HepG2 (cell line): ENCODE results near the gene PLEKHG5. TPM values are rescaled to one million over a fixed set of nuclear protein-coding genes. Genes with fewer than 3 reads are reported as not detected.

ENCODE experiments used
- CREB1 ChIP-seq, 2 experiments: fragments of 450-650 bp in 1 of 2; IDR thresholded peaks; 2 replicates each; pipeline ENCODE4 v1.6.1; 2016 to 2017; ENCODE audit warnings: control low read depth in 1 of 2, mild to moderate bottlenecking in 1 of 2, missing compliant biosample characterization in 1 of 2, missing genetic modification characterization in 1 of 2
- GPN1 ChIP-seq: sonication (generic); formaldehyde crosslinking; IDR thresholded peaks from 2 replicates; pipeline ENCODE4 v1.5.1; 2020; ENCODE audit warnings: missing genetic modification reagents, borderline replicate concordance
- KDM2A ChIP-seq: sonication (generic); formaldehyde crosslinking; IDR thresholded peaks from 2 replicates; pipeline ENCODE4 v1.4.0; 2020; ENCODE audit warnings: low read depth, missing genetic modification reagents, borderline replicate concordance
- RFX3 ChIP-seq: IDR thresholded peaks from 2 replicates; pipeline ENCODE4 v1.6.1; 2016; ENCODE audit warnings: missing biosample characterization, missing genetic modification reagents
- SCMH1 ChIP-seq: sonication (generic); formaldehyde crosslinking; IDR thresholded peaks from 2 replicates; pipeline ENCODE4 v1.9.0; 2021; ENCODE audit warnings: missing genetic modification reagents, mild to moderate bottlenecking, borderline replicate concordance
- ZFYVE20 ChIP-seq: sonication (generic); formaldehyde crosslinking; IDR thresholded peaks from 2 replicates; pipeline ENCODE4 v1.8.0; 2023; ENCODE audit warnings: low read depth, mild to moderate bottlenecking, moderate library complexity, missing genetic modification reagents, borderline replicate concordance
- ZNF788 ChIP-seq: sonication (generic); formaldehyde crosslinking; IDR thresholded peaks from 2 replicates; pipeline ENCODE4 v1.5.0; 2020; ENCODE audit warnings: mild to moderate bottlenecking, missing genetic modification reagents, borderline replicate concordance
- ZNF816 ChIP-seq: sonication (generic); formaldehyde crosslinking; IDR thresholded peaks from 2 replicates; pipeline ENCODE4 v1.8.0; 2022; ENCODE audit warnings: missing genetic modification reagents, mild to moderate bottlenecking, borderline replicate concordance
- polyA plus RNA-seq, 8 experiments: library from polyadenylated mRNA; depleted of rRNA in 3 of 8; stranded (reverse) in 7 of 8; unstranded in 1 of 8; fragments of >200 nt; fragmentation: Illumina TruSeq in 4 of 8; extraction: Trizol in 4 of 8; gene quantifications; 2 replicates each; pipeline versions ENCODE4 v1.2.1 to v1.2.3, GENCODE V29; 2011 to 2016; ENCODE audit warnings: low read depth in 4 of 8, missing spikeins in 1 of 8, mixed read lengths in 1 of 8; ENCODE audit not compliant: insufficient read depth in 1 of 8
- total RNA-seq, 5 experiments: library from RNA; depleted of rRNA; stranded (reverse); fragments of >200 nt; fragmentation: Illumina TruSeq; extraction: Trizol; gene quantifications; 2 replicates each; pipeline ENCODE4 v1.2.3, GENCODE V29; 2016; ENCODE audit warnings: low read depth in 1 of 5
- TF ChIP-seq, protein P1 (sequence below): sonication (generic); formaldehyde crosslinking; IDR thresholded peaks from 2 replicates; pipeline ENCODE4 v1.4.0; 2020; ENCODE audit warnings: mild to moderate bottlenecking, missing genetic modification reagents
- TF ChIP-seq, protein P2 (sequence below): sonication (generic); formaldehyde crosslinking; IDR thresholded peaks from 2 replicates; pipeline ENCODE4 v1.4.0; 2020; ENCODE audit warnings: missing genetic modification reagents, mild to moderate bottlenecking, borderline replicate concordance
- TF ChIP-seq, protein P3 (sequence below): sonication (generic); formaldehyde crosslinking; IDR thresholded peaks from 2 replicates; pipeline ENCODE4 v1.4.0; 2020; ENCODE audit warnings: missing genetic modification reagents, borderline replicate concordance
- TF ChIP-seq, protein P4 (sequence below): conservative IDR thresholded peaks from 2 replicates; pipeline ENCODE4 v1.6.1; 2018; ENCODE audit warnings: missing genetic modification reagents
- TF ChIP-seq, protein P5 (sequence below): sonication (generic); formaldehyde crosslinking; IDR thresholded peaks from 2 replicates; pipeline ENCODE4 v1.4.0; 2020; ENCODE audit warnings: missing genetic modification reagents, low read depth, mild to moderate bottlenecking, borderline replicate concordance
- TF ChIP-seq, protein P6 (sequence below): sonication (generic); formaldehyde crosslinking; IDR thresholded peaks from 2 replicates; pipeline ENCODE4 v1.5.1; 2020; ENCODE audit warnings: mild to moderate bottlenecking, missing genetic modification reagents

The PLEKHG5 gene
- total and polyA plus RNA-seq, 2 of the 13 experiments (the other 11 are each of a cell fraction or from before 2014, with no cell fraction given), result 1.9 to 3.5 TPM

DNA sequence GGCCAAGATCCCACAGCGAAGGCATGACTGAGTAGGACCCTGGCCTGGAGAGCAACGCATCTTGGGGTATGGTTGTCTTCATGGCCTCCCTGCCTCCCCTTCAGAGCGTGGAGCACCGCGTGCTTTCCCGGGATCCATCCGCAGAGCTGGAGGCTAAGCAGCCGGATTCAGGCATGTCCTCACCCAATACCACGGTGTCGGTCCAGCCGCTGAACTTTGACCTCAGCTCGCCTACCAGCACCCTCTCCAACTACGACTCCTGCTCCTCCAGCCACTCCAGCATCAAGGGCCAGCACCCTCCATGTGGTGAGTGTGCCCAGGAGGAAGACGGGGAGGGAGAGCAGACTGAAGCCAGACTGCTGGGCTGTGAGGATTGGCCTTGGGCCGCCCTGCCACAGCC is 47.1 kb downstream of the PLEKHG5 start (continued):
- TF ChIP-seq SCMH1 (no peak), CREB1 (IDR thresholded peaks at IDR 0.05) (no peak), CREB1 (CRISPR knock-in tag; IDR thresholded peaks at IDR 0.05) (no peak), ZFYVE20 (CRISPR knock-in tag) (no peak), ZNF816 (no peak), GPN1 (CRISPR knock-in tag) (no peak), RFX3 (CRISPR knock-in tag) (no peak), KDM2A (CRISPR knock-in tag) (no peak), ZNF788 (CRISPR knock-in tag) (0 out of 2 replicates have a peak, but pooled peaks have one; percentile 8)
- TF ChIP-seq, protein P1, sequence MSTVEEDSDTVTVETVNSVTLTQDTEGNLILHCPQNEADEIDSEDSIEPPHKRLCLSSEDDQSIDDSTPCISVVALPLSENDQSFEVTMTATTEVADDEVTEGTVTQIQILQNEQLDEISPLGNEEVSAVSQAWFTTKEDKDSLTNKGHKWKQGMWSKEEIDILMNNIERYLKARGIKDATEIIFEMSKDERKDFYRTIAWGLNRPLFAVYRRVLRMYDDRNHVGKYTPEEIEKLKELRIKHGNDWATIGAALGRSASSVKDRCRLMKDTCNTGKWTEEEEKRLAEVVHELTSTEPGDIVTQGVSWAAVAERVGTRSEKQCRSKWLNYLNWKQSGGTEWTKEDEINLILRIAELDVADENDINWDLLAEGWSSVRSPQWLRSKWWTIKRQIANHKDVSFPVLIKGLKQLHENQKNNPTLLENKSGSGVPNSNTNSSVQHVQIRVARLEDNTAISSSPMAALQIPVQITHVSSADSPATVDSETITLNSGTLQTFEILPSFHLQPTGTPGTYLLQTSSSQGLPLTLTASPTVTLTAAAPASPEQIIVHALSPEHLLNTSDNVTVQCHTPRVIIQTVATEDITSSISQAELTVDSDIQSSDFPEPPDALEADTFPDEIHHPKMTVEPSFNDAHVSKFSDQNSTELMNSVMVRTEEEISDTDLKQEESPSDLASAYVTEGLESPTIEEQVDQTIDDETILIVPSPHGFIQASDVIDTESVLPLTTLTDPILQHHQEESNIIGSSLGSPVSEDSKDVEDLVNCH (CRISPR knock-in tag), result no peak
- TF ChIP-seq, protein P2, sequence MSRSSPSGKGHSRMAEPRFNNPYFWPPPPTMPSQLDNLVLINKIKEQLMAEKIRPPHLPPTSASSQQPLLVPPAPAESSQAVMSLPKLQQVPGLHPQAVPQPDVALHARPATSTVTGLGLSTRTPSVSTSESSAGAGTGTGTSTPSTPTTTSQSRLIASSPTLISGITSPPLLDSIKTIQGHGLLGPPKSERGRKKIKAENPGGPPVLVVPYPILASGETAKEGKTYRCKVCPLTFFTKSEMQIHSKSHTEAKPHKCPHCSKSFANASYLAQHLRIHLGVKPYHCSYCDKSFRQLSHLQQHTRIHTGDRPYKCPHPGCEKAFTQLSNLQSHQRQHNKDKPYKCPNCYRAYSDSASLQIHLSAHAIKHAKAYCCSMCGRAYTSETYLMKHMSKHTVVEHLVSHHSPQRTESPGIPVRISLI (CRISPR knock-in tag), result no peak
- TF ChIP-seq, protein P3, sequence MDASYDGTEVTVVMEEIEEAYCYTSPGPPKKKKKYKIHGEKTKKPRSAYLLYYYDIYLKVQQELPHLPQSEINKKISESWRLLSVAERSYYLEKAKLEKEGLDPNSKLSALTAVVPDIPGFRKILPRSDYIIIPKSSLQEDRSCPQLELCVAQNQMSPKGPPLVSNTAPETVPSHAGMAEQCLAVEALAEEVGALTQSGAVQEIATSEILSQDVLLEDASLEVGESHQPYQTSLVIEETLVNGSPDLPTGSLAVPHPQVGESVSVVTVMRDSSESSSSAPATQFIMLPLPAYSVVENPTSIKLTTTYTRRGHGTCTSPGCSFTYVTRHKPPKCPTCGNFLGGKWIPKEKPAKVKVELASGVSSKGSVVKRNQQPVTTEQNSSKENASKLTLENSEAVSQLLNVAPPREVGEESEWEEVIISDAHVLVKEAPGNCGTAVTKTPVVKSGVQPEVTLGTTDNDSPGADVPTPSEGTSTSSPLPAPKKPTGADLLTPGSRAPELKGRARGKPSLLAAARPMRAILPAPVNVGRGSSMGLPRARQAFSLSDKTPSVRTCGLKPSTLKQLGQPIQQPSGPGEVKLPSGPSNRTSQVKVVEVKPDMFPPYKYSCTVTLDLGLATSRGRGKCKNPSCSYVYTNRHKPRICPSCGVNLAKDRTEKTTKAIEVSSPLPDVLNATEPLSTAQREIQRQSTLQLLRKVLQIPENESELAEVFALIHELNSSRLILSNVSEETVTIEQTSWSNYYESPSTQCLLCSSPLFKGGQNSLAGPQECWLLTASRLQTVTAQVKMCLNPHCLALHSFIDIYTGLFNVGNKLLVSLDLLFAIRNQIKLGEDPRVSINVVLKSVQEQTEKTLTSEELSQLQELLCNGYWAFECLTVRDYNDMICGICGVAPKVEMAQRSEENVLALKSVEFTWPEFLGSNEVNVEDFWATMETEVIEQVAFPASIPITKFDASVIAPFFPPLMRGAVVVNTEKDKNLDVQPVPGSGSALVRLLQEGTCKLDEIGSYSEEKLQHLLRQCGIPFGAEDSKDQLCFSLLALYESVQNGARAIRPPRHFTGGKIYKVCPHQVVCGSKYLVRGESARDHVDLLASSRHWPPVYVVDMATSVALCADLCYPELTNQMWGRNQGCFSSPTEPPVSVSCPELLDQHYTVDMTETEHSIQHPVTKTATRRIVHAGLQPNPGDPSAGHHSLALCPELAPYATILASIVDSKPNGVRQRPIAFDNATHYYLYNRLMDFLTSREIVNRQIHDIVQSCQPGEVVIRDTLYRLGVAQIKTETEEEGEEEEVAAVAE (CRISPR knock-in tag), result no peak
- TF ChIP-seq, protein P4, sequence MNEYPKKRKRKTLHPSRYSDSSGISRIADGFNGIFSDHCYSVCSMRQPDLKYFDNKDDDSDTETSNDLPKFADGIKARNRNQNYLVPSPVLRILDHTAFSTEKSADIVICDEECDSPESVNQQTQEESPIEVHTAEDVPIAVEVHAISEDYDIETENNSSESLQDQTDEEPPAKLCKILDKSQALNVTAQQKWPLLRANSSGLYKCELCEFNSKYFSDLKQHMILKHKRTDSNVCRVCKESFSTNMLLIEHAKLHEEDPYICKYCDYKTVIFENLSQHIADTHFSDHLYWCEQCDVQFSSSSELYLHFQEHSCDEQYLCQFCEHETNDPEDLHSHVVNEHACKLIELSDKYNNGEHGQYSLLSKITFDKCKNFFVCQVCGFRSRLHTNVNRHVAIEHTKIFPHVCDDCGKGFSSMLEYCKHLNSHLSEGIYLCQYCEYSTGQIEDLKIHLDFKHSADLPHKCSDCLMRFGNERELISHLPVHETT, result no peak
- TF ChIP-seq, protein P5, sequence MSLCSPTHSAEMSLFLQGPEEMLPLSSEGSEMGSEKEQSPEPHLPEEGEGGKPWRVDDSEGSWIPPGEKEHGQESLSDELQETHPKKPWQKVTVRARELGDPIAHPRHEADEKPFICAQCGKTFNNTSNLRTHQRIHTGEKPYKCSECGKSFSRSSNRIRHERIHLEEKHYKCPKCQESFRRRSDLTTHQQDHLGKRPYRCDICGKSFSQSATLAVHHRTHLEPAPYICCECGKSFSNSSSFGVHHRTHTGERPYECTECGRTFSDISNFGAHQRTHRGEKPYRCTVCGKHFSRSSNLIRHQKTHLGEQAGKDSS (CRISPR knock-in tag), result no peak
- TF ChIP-seq, protein P6, sequence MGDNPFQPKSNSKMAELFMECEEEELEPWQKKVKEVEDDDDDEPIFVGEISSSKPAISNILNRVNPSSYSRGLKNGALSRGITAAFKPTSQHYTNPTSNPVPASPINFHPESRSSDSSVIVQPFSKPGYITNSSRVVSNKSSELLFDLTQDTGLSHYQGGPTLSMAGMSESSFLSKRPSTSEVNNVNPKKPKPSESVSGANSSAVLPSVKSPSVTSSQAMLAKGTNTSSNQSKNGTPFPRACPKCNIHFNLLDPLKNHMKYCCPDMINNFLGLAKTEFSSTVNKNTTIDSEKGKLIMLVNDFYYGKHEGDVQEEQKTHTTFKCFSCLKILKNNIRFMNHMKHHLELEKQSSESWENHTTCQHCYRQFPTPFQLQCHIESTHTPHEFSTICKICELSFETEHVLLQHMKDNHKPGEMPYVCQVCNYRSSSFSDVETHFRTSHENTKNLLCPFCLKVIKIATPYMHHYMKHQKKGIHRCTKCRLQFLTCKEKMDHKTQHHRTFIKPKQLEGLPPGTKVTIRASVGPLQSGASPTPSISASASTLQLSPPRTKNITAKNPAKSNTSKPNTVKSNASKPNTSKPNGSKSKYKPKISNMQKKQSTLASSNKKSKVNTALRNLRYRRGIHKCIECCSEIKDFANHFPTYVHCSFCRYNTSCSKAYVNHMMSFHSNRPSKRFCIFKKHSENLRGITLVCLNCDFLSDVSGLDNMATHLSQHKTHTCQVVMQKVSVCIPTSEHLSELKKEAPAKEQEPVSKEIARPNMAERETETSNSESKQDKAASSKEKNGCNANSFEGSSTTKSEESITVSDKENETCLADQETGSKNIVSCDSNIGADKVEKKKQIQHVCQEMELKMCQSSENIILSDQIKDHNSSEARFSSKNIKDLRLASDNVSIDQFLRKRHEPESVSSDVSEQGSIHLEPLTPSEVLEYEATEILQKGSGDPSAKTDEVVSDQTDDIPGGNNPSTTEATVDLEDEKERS (CRISPR knock-in tag), result no peak
